Aorta (tissue), 5 donors: ENCODE data around the gene FADS2. TPM values are rescaled to one million over a fixed set of nuclear protein-coding genes. Genes with fewer than 3 reads are reported as not detected.

ENCODE experiments used
- ATAC-seq: fragments of 200-7000 bp; cut with Tn5 transposase; one replicate; pipeline ENCODE4 v1.9.1; 2022; ENCODE audit warnings: moderate library complexity; ENCODE audit not compliant: low FRiP score
- DNase-seq, 2 donors: peaks; one replicate each; pipeline ENCODE4 v3.0.0-alpha.2; 2020
- H3K27ac ChIP-seq, 2 donors: one replicate each; pipeline ENCODE4 v1.5.1; 2013; ENCODE audit warnings: low read length in 2 of 2, mild to moderate bottlenecking in 2 of 2, moderate library complexity in 2 of 2, control low read depth in 1 of 2, inconsistent platforms in 1 of 2, low read depth in 1 of 2
- H3K27me3 ChIP-seq, 2 donors: one replicate each; pipeline ENCODE4 v1.6.1; 2013; ENCODE audit warnings: control low read depth in 1 of 2, low read length in 1 of 2, mild to moderate bottlenecking in 1 of 2, moderate library complexity in 1 of 2; ENCODE audit not compliant: insufficient read depth in 2 of 2, control insufficient read depth in 1 of 2
- H3K36me3 ChIP-seq, 2 donors: one replicate each; pipeline ENCODE4 v1.6.1; 2013; ENCODE audit warnings: control low read depth in 1 of 2, low read length in 1 of 2, mild to moderate bottlenecking in 1 of 2; ENCODE audit not compliant: insufficient read depth in 2 of 2, control insufficient read depth in 1 of 2
- H3K4me1 ChIP-seq, 2 donors: one replicate each; pipeline ENCODE4 v1.6.1; 2013; ENCODE audit warnings: low read length in 2 of 2, control low read depth in 1 of 2, mild to moderate bottlenecking in 1 of 2, moderate library complexity in 1 of 2; ENCODE audit not compliant: insufficient read depth in 2 of 2, control insufficient read depth in 1 of 2
- H3K4me3 ChIP-seq, 2 donors: one replicate each; pipeline ENCODE4 v1.5.1; 2013; ENCODE audit warnings: low read length in 2 of 2, control low read depth in 1 of 2, mild to moderate bottlenecking in 1 of 2
- H3K9me3 ChIP-seq: one replicate; pipeline ENCODE4 v1.6.1; 2013; ENCODE audit warnings: mild to moderate bottlenecking, low read length; ENCODE audit not compliant: control insufficient read depth
- WGBS, 2 donors: extraction: QIAGEN DNeasy Blood & Tissue Kit; methylation state at CpG; one replicate each; pipeline ENCODE4 v1.1.7; 2013; 5-methylcytosine and 5-hydroxymethylcytosine counted together
- intact Hi-C, 2 donors: fragments of 100-400 bp; cut with DNase I; formaldehyde crosslinking; loops; one replicate each; pipeline versions ENCODE4 v1.14.2 to v1.15.0; 2022
- polyA plus RNA-seq, 2 donors: library from polyadenylated mRNA; stranded (reverse); fragments of 200-250 nt; gene quantifications; one replicate each; pipeline ENCODE4 v1.2.3, GENCODE V29; 2013
- total RNA-seq, 2 donors: library from RNA; stranded (reverse); fragmentation: NEBNext Ultra II Directional; extraction: Animal tissue kit (Norgen Biotek cat#: 25700); gene quantifications; one replicate each; pipeline ENCODE4 v1.2.1, GENCODE V29; 2021
- donor health status: healthy with polysubstance abuse.
- donor health status: Bipolar disorder and iron deficiency.
- donor health status: DM: no; HTN: no; CAD: no.
- donor health status: DM: no; HTN: no; CAD: no.
- donor health status: DM: yes; HTN: yes; CAD: no.

FADS2 gene
- total and polyA plus RNA-seq, 4 donors, result 38.2 to 167 (median 80.5) TPM

- peaks cover 0 to 3% of the 10 kb centered on the region in 2 donors for H3K36me3 ChIP-seq
- no peaks in the 10 kb centered on the region for H3K4me1 ChIP-seq
- intact Hi-C loops, result loop anchor here (10.0 kb wide), 2 partner anchors 152 to 522 kb away; no protein-coding TSS in a partner anchor
- ATAC-seq (no peak), DNase-seq (no peak)
- no peaks in the 10 kb centered on the region for H3K27me3 ChIP-seq
- 3 to 4% methylated on average over 29 of the region's 29 CpGs for WGBS, 2 donors
- H3K9me3 ChIP-seq, result no peaks in the 10 kb centered on the region
- no peak overlapping the region for H3K27ac ChIP-seq
- peak overlapping the region; percentile 53 to 65 for H3K4me3 ChIP-seq
Observed at GRCh38 chr11:61793083-61793828, 34.8 kb upstream of the FADS2 start.

DNA sequence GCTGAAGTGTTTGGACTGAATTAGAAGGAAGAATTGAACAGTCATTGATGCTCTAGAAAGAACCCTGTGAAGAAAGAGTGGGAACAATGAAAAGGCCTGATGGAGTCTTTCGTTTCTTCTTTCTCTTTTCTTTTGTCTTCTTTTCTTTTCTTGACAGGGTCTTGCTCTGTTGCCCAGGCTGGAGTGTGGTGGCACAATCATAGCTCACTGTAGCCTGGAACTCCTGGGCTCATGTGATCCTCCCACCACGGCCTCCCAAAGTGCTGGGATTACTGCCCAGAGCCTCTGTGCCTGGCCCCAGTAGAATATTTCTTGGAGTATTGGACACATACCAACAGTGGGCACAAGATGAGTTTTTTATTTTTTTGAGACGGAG lies 34.3 kb upstream of the FADS2 start:
- 26 to 32% methylated on average over 3 of the region's 3 CpGs for WGBS, 2 donors
- H3K4me3 ChIP-seq, result no peak overlapping the region
- DNase-seq, result peak in 1 of 2 donors; percentile 23
- intact Hi-C loops, result loop anchor here (10.0 kb wide), 2 partner anchors 151 to 521 kb away; no protein-coding TSS in a partner anchor
- H3K27ac ChIP-seq, result no peak overlapping the region
- peaks cover 0 to 3% of the 10 kb centered on the region in 2 donors for H3K36me3 ChIP-seq
- H3K9me3 ChIP-seq, result no peaks in the 10 kb centered on the region
- no peaks in the 10 kb centered on the region for H3K27me3 ChIP-seq
- no peaks in the 10 kb centered on the region for H3K4me1 ChIP-seq
- no peak for ATAC-seq

- H3K36me3 ChIP-seq, result peaks cover 0 to under 1% of the 10 kb centered on the region in 2 donors
- no peak overlapping the region for H3K27ac ChIP-seq
- WGBS, 2 donors, result 87 to 88% methylated on average over 4 of the region's 4 CpGs
- no peak for ATAC-seq
- no peaks in the 10 kb centered on the region for H3K9me3 ChIP-seq
- H3K27me3 ChIP-seq, result no peaks in the 10 kb centered on the region
- DNase-seq, result peak in 1 of 2 donors; percentile 1
- H3K4me1 ChIP-seq, result no peaks in the 10 kb centered on the region
- H3K4me3 ChIP-seq, result no peak overlapping the region
- intact Hi-C loops, result loop anchor here (10.0 kb wide), 2 partner anchors 150 to 520 kb away; no protein-coding TSS in a partner anchor
Observed at GRCh38 chr11:61794579-61794978, 33.5 kb upstream of the FADS2 start.

DNA sequence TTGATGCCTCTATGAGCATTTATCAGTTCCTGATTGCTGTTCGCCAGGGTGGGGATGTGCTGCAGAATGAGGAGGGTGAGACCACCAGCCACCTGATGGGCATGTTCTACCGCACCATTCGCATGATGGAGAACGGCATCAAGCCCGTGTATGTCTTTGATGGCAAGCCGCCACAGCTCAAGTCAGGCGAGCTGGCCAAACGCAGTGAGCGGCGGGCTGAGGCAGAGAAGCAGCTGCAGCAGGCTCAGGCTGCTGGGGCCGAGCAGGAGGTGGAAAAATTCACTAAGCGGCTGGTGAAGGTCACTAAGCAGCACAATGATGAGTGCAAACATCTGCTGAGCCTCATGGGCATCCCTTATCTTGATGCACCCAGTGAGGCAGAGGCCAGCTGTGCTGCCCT lies 32.6 kb upstream of the FADS2 start:
- H3K9me3 ChIP-seq, result no peaks in the 10 kb centered on the region
- DNase-seq, result peak in 1 of 2 donors; percentile 45
- 86 to 89% methylated on average over 12 of the region's 12 CpGs for WGBS, 2 donors
- ATAC-seq, result no peak
- intact Hi-C loops, result loop anchor here (5.0 to 10.0 kb wide), 8 partner anchors 77 to 519 kb away; partner anchors contain the start of gene INCENP (in 1 of the 2)
- H3K36me3 ChIP-seq, result no peaks in the 10 kb centered on the region
- H3K27me3 ChIP-seq, result no peaks in the 10 kb centered on the region
- H3K27ac ChIP-seq, result no peak overlapping the region
- no peaks in the 10 kb centered on the region for H3K4me1 ChIP-seq
- H3K4me3 ChIP-seq, result no peak overlapping the region

GRCh38 chr11:61795876-61796526 lies 32.1 kb upstream of the FADS2 start:
- Histone ChIP-seq H3K27ac (no peak overlapping the region), H3K4me1 (no peaks in the 10 kb centered on the region), H3K9me3 (no peaks in the 10 kb centered on the region), H3K36me3 (no peaks in the 10 kb centered on the region), H3K27me3 (no peaks in the 10 kb centered on the region), H3K4me3 (no peak overlapping the region)
- peak; percentile 33 to 69 for DNase-seq
- no peak for ATAC-seq
- intact Hi-C loops, result loop anchor here (2.0 to 10.0 kb wide), 9 partner anchors 76 to 519 kb away; partner anchors contain the start of gene INCENP (in 1 of the 2)
- WGBS, 2 donors, result 91% methylated on average over 18 of the region's 18 CpGs

DNA sequence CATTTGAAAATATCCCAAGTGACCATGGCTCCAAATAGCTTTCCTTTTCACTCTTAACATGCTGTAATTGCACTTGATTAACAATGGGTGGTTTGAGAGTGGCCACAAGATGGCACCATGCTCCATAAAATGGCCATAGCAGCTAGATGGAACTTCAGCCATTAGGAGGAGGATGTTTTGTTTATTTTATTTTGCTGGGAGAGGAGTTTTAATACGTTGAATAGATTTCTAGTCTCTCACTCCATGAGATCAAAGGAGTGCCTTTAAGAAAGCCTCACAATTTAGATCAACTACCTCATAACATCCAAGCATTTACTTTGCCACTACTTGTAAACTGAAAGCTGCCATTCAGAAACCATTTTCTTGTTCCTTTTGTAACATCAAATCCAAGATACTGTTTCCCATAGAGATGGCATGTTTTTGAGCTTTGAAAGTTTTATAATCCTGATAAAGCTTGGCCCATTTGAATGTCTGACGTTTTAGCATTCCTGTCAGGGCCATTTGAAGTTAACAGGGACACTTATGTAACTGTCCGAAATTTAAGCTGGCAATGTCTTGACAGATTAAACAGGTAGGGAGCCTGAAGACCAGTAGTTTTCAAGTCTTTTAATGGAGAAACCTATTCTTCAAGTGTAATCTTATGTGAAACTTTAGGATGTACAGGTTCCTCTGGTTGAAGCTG lies 30.7 kb upstream of the FADS2 start:
- no peaks in the 10 kb centered on the region for H3K36me3 ChIP-seq
- DNase-seq, result peak; percentile 83 to 86
- no peak overlapping the region for H3K4me3 ChIP-seq
- no peak overlapping the region for H3K27ac ChIP-seq
- H3K4me1 ChIP-seq, result no peaks in the 10 kb centered on the region
- 6 to 9% methylated on average over 3 of the region's 3 CpGs for WGBS, 2 donors
- H3K9me3 ChIP-seq, result no peaks in the 10 kb centered on the region
- no peaks in the 10 kb centered on the region for H3K27me3 ChIP-seq
- intact Hi-C loops, result loop anchor here (2.0 to 10.0 kb wide), 9 partner anchors 75 to 517 kb away; partner anchors contain the start of gene INCENP (in 1 of the 2)
- ATAC-seq, result peak; percentile 73

GRCh38 chr11:61799665-61800284 lies 28.3 kb upstream of the FADS2 start:
- ATAC-seq, result no peak
- intact Hi-C loops, result loop anchor here (5.0 to 10.0 kb wide), 8 partner anchors 73 to 515 kb away; partner anchors contain the start of gene INCENP (in 1 of the 2)
- Histone ChIP-seq H3K4me1 (no peaks in the 10 kb centered on the region), H3K9me3 (no peaks in the 10 kb centered on the region), H3K4me3 (no peak overlapping the region), H3K27ac (no peak overlapping the region), H3K27me3 (no peaks in the 10 kb centered on the region), H3K36me3 (peaks cover 0 to 1% of the 10 kb centered on the region in 2 donors)
- peak in 1 of 2 donors; percentile 13 for DNase-seq
- WGBS, 2 donors, result 96 to 98% methylated on average over 2 of the region's 2 CpGs
